Mucosa of descending colon (tissue), 3 donors: ENCODE results near the gene PLXND1. TPM values are rescaled to one million over a fixed set of nuclear protein-coding genes. Genes with fewer than 3 reads are reported as not detected.
A peak's percentile ranks its signal among the peaks of the same experiment; 100 is the strongest.

Experiments used
- ATAC-seq: fragments of 200-7000 bp; cut with Tn5 transposase; one replicate; pipeline ENCODE4 v1.9.1; 2020; ENCODE audit warnings: mild to moderate bottlenecking, moderate library complexity
- DNase-seq, 3 donors: peaks; one replicate each; pipeline ENCODE4 v3.0.0-alpha.2; 2020
- H3K36me3 ChIP-seq: fragments of 200-600 bp; one replicate; pipeline ENCODE4 v1.8.0; 2021; ENCODE audit warnings: low read depth, mild to moderate bottlenecking
- H3K4me1 ChIP-seq: fragments of 200-600 bp; one replicate; pipeline ENCODE4 v1.8.0; 2021; ENCODE audit warnings: low read depth, mild to moderate bottlenecking
- H3K4me3 ChIP-seq: fragments of 200-600 bp; one replicate; pipeline ENCODE4 v1.8.0; 2021; ENCODE audit warnings: mild to moderate bottlenecking
- H3K9me3 ChIP-seq: fragments of 200-600 bp; one replicate; pipeline ENCODE4 v1.8.0; 2021; ENCODE audit warnings: mild to moderate bottlenecking
- intact Hi-C, 2 donors: fragments of 100-400 bp; cut with DNase I in 1 of 2; cut with micrococcal nuclease in 1 of 2; formaldehyde crosslinking; loops; one replicate each; pipeline versions ENCODE4 v1.11.0 to v1.11.1; 2022; cut with DNase I, micrococcal nuclease
- total RNA-seq, 3 donors: library from RNA; stranded (reverse); fragmentation: NEBNext Ultra II Directional in 2 of 3; extraction: Animal tissue kit (Norgen Biotek cat#: 25700) in 2 of 3; gene quantifications; one replicate each; pipeline versions ENCODE4 v1.2.1 to v1.2.4, GENCODE V29; 2021 to 2023
- TF ChIP-seq, protein P1 (sequence below): fragments of 200-600 bp; IDR thresholded peaks from one replicate; pipeline ENCODE4 v1.8.0; 2022; ENCODE audit warnings: antibody characterized with exemption, mild to moderate bottlenecking
- donor health status: DM: no; HTN: no; CAD: no; lungs with moderate emphysema.
- donor health status: DM: no; HTN: no; CAD: no.
- donor health status: DM: no; HTN: yes; CAD: no.

Gene PLXND1
- total RNA-seq, 3 donors from 2014 or later: 26.8 to 57.1 (median 48.1) TPM

DNA sequence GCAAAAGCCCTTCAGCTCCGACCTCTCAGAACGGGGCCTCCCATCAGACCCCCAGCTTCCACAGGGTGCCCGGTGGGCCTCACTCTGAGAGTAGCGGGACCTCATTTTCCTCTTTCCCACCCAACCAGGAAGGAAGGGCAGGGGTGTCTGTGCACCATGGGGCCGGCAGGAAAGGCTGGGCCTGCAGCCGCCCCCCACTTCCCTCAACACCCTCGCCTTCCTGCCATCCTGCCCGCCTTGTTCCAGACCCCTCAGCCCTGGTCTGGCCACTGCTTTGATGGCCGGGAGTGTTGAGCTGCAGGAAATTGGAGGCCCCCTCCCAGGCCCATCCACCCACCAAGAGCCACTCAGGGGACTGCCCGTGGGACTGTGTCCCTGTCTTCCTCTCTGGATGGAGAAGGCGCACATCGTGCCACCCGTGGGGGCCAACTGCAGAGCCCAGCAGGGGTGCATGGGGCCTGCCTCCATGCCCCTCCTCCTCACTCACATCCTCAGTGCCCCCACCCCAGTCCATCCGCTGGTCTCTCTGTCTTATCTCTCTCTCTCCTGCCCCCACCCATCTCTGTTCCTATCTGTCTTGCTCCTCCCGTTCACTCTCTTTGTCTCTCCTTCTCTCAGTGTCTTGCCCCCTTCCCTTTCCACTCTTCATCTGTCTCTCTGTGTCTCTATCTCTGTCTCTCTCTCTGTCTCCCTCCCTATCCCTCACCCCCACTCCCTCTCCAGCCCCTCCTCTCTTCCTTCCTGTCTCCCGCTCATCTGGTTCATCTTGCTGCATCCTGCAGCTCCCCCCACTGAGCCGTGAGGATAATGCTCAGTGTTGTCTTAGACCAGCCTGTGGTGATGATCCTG is 1.8 kb upstream of the PLXND1 start:
- no peak for ATAC-seq
- peaks cover 7% of the 10 kb centered on the region for H3K4me1 ChIP-seq
- intact Hi-C loops: no loop called here

GRCh38 chr3:129607391-129608068 is 1.1 kb upstream of the PLXND1 start:
- peaks cover 7% of the 10 kb centered on the region for H3K4me1 ChIP-seq
- DNase-seq (no peak), ATAC-seq (no peak)
- intact Hi-C loops: no loop called here
- H3K36me3 ChIP-seq: no peaks in the 10 kb centered on the region
- H3K4me3 ChIP-seq: no peak overlapping the region
- no peaks in the 10 kb centered on the region for H3K9me3 ChIP-seq
- TF ChIP-seq, protein P1, sequence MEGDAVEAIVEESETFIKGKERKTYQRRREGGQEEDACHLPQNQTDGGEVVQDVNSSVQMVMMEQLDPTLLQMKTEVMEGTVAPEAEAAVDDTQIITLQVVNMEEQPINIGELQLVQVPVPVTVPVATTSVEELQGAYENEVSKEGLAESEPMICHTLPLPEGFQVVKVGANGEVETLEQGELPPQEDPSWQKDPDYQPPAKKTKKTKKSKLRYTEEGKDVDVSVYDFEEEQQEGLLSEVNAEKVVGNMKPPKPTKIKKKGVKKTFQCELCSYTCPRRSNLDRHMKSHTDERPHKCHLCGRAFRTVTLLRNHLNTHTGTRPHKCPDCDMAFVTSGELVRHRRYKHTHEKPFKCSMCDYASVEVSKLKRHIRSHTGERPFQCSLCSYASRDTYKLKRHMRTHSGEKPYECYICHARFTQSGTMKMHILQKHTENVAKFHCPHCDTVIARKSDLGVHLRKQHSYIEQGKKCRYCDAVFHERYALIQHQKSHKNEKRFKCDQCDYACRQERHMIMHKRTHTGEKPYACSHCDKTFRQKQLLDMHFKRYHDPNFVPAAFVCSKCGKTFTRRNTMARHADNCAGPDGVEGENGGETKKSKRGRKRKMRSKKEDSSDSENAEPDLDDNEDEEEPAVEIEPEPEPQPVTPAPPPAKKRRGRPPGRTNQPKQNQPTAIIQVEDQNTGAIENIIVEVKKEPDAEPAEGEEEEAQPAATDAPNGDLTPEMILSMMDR: no peak

More for the DNA sequence above, 1.8 kb upstream of the PLXND1 start:
- H3K4me3 ChIP-seq: no peak overlapping the region
- H3K9me3 ChIP-seq: no peaks in the 10 kb centered on the region
- DNase-seq: no peak
- TF ChIP-seq, protein P1: no peak
- H3K36me3 ChIP-seq: no peaks in the 10 kb centered on the region

DNA sequence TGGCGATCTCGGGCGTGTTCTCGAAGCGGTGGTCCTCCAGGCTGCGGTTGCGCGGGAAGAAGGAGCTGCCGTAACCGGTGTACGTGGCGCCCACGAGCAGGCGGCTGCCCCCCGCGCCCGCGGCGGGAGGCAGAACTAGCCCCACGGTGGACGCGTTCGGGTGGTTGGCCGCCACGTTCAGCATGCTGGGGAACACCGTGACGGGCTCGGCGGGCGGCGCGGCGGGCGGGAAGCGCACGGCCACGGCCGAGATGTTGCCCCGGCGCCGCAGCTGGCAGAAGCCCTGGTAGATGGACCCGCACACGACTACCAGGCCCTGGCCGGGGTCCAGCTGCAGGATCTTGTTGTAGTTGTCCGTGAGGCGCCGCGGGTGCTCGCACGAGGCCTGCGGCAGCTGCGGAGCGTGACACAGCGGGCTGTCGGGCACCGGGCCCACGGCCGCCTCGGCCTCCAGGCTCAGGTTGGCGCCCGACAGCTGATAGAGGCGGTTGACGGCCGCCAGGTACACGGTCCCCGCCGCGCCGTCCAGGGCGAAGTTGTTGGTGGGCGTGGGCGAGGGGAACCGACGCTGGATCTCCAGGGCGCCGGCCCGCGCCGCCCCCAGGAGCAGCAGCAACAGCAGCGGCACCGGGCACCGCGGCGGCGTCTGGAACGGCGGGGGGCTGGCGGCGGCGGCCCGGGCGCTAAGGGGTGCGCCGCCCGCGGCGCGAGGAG is 397 bp downstream of the PLXND1 start:
- Histone ChIP-seq H3K4me3 (peak overlapping the region; percentile 24), H3K36me3 (no peaks in the 10 kb centered on the region), H3K4me1 (peaks cover 7% of the 10 kb centered on the region), H3K9me3 (no peaks in the 10 kb centered on the region)
- TF ChIP-seq, protein P1: no peak
- peak in 1 of 3 donors; percentile 55 for DNase-seq
- intact Hi-C loops: no loop called here
- ATAC-seq: peak; percentile 8

GRCh38 chr3:129605203-129605921 is 1.1 kb downstream of the PLXND1 start:
- DNase-seq (peak in 1 of 3 donors; percentile 58), ATAC-seq (peak; percentile 53)
- TF ChIP-seq, protein P1: no peak
- no peaks in the 10 kb centered on the region for H3K9me3 ChIP-seq
- intact Hi-C loops: no loop called here
- H3K36me3 ChIP-seq: no peaks in the 10 kb centered on the region
- peak overlapping the region; percentile 24 for H3K4me3 ChIP-seq
- H3K4me1 ChIP-seq: peaks cover 7% of the 10 kb centered on the region

- no peaks in the 10 kb centered on the region for H3K9me3 ChIP-seq
- no peak overlapping the region for H3K4me3 ChIP-seq
- TF ChIP-seq, protein P1: no peak
- DNase-seq (no peak), ATAC-seq (no peak)
- no peaks in the 10 kb centered on the region for H3K36me3 ChIP-seq
- peaks cover 7% of the 10 kb centered on the region for H3K4me1 ChIP-seq
- intact Hi-C loops: no loop called here
Observed at GRCh38 chr3:129604767-129605166, 1.7 kb downstream of the PLXND1 start.
